Stimulated activated CD4-positive, alpha-beta T cell treated with anti-CD3 and anti-CD28 coated beads, Interleukin-2, amount 100 ng/mL, for 4 hours (primary cell): ENCODE results near the gene COPE.

Source experiments
- DNase-seq: peaks from one replicate; pipeline ENCODE4 v3.0.0-alpha.2; 2020; ENCODE audit warnings: low read depth

COPE gene

DNA sequence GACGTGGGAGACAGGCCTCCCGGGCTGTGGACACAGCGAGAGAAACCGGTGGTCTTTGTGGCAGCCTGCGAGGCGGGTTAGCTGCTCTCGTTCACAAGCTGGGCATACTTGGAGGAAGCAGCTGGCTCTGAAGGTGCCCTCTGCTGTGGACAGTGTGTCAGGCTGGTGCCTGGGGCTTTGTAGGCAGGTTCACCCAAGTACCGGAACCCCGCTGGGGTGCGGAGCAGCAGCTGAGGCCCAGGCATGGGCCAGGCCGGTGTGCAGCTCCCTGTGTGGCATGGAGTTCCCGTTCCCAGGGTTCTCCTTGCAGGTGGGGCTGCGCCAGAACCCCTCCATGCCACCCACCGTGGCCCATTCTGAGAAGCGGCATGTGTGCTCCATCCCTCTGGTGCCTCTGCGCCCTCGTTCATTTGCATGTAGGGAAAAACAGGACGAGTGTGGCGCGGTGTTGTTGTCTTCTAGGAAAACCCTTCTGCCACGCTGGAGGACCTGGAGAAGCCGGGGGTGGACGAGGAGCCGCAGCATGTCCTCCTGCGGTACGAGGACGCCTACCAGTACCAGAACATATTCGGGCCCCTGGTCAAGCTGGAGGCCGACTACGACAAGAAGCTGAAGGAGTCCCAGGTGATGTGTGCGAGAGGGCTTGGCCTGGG, 67.4 kb downstream of the COPE start:
- DNase-seq, result no peak

DNA sequence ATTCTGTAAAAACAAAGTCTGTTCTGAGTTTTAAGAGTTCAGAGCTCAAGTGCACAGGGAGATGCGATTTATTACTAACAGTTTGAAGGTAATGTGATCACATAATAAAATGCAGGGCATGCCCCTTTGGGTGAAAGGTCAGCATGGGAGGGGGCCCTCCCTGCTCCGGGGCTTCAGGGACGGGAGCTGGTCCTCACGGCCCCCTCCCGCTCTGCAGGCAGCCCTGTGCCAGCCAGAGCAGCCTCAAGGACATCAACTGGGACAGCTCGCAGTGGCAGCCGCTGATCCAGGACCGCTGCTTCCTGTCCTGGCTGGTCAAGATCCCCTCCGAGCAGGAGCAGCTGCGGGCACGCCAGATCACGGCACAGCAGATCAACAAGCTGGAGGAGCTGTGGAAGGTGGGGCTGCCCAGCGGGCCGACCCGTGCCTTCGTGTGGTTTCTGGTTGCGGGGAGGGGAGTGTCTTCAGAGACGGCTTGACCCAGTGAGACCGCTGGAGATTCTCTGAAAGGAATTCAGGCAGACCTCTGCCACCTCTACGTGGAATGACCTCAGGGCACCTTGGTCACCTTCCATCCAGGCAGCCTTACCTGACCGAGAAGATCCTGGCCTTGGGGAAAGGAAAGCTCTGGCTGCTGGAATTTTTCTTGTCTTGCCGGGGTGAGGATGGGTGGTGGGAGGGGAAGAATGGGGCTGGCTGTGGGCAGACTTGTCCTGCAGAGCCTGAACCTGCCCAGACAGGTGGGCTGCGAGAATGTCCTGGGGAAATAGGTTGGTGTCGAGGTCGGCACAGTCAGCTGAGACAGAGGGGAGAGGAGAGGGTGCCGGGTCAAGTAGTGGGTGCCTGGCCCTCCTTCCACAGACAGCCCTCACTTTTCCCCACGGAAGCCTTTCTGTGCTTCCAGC, 68.5 kb downstream of the COPE start:
- DNase-seq, result no peak

DNA sequence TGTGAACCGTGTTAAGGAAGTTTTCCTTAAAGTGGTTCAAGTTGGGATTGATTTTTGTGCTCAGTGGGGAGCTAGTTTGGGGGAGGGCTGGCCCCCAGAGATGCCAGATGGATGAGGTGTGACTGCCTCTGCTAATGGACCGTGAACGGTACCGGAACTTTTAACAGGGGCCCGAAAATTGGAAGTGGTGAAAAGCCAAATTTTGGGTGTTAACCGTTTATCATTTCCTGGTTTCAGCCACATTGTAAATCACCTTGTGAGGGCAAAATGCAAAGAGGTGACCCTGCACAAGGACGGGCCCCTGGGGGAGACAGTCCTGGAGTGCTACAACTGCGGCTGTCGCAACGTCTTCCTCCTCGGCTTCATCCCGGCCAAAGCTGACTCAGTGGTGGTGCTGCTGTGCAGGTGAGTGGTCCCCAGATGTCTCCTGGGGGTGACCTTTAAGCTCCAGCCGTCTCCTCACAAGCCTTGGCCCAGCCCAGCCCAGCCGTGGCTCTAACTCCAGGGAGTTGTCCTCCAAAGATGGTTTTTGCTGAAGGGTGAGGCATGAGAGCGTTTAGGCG, 69.3 kb downstream of the COPE start:
- no peak for DNase-seq
